ENCODE results near the gene SORL1.

GRCh38 chr11:121645001-121645400 is 192.9 kb downstream of the SORL1 start:
- TF ChIP-seq EZH2 (IDR thresholded peaks at IDR 0.05; ENCODE audit: borderline replicate concordance, low read depth, low read length, severe bottlenecking) (no peak), CTCF (IDR thresholded peaks at IDR 0.05; ENCODE audit: borderline replicate concordance, extremely low read depth, low read length, poor library complexity, severe bottlenecking) (no peak)
